Measurements from ENCODE around the gene TOPORS.

TOPORS gene

DNA sequence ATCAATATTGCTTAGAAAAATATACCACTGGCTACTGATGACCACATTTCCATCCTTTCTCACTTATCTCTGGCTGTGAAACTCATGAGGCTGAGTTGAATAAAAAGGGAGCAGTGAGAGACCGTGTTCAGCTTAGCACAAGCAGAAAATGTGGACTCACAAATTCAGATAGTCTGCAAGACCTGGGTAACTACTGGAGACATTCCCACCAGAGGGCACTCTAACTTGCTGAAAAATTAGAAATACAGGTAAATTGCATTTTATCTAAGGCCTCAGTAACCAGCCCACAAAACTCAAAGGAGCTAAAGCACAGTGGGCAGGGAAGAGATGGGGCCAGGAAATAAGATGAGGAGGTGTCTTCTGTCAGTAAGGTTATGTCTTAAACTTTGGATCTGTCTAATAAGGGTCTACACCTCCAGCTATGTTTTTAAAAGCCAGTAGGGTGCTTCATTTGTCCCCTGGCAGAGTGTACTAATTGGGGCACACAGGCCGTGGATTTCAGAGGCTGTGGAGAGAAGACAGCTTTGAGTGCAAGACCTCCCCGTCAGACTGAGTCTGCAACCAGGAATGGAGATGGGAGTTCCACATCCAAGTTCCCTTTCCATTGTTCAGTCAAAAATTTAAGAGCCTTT lies 29.2 kb upstream of the TOPORS start:
- peaks cover 13% of the 10 kb centered on the region; the same call in 1 of the 2 replicates for H3K27me3 ChIP-seq (ENCODE audit: control insufficient read depth, low read length)
- no peaks in the 10 kb centered on the region for H3K9me2 ChIP-seq (replicated peaks; ENCODE audit: control insufficient read depth, low read length)
- no peaks in the 10 kb centered on the region for H4K20me1 ChIP-seq (ENCODE audit: control insufficient read depth, insufficient read depth, low read depth, low read length)
- no peaks in the 10 kb centered on the region for H3F3A ChIP-seq (ENCODE audit: control insufficient read depth, insufficient read depth)
- H3K4me3 ChIP-seq (ENCODE audit: low read length): no peak overlapping the region
- TF ChIP-seq, protein P1, sequence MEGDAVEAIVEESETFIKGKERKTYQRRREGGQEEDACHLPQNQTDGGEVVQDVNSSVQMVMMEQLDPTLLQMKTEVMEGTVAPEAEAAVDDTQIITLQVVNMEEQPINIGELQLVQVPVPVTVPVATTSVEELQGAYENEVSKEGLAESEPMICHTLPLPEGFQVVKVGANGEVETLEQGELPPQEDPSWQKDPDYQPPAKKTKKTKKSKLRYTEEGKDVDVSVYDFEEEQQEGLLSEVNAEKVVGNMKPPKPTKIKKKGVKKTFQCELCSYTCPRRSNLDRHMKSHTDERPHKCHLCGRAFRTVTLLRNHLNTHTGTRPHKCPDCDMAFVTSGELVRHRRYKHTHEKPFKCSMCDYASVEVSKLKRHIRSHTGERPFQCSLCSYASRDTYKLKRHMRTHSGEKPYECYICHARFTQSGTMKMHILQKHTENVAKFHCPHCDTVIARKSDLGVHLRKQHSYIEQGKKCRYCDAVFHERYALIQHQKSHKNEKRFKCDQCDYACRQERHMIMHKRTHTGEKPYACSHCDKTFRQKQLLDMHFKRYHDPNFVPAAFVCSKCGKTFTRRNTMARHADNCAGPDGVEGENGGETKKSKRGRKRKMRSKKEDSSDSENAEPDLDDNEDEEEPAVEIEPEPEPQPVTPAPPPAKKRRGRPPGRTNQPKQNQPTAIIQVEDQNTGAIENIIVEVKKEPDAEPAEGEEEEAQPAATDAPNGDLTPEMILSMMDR (IDR thresholded peaks at IDR 0.05; ENCODE audit: low read depth, low read length, poor library complexity, severe bottlenecking): peak; percentile 62
- TF ChIP-seq EZH2phosphoT487 (IDR thresholded peaks at IDR 0.05; ENCODE audit: borderline replicate concordance, low read length): no peak
- H3K27ac ChIP-seq (ENCODE audit: low read depth, low read length): no peak overlapping the region
- no peak overlapping the region for H3K4me2 ChIP-seq (ENCODE audit: low read length)
- no peaks in the 10 kb centered on the region for H3K9me3 ChIP-seq (ENCODE audit: control insufficient read depth, insufficient read depth, low read length)
- peaks cover 9% of the 10 kb centered on the region for H3K4me1 ChIP-seq (ENCODE audit: control insufficient read depth, low read length)
- H3K79me2 ChIP-seq (ENCODE audit: control insufficient read depth, low read length): no peaks in the 10 kb centered on the region
- H3K36me3 ChIP-seq (ENCODE audit: control insufficient read depth, low read length): no peaks in the 10 kb centered on the region

DNA sequence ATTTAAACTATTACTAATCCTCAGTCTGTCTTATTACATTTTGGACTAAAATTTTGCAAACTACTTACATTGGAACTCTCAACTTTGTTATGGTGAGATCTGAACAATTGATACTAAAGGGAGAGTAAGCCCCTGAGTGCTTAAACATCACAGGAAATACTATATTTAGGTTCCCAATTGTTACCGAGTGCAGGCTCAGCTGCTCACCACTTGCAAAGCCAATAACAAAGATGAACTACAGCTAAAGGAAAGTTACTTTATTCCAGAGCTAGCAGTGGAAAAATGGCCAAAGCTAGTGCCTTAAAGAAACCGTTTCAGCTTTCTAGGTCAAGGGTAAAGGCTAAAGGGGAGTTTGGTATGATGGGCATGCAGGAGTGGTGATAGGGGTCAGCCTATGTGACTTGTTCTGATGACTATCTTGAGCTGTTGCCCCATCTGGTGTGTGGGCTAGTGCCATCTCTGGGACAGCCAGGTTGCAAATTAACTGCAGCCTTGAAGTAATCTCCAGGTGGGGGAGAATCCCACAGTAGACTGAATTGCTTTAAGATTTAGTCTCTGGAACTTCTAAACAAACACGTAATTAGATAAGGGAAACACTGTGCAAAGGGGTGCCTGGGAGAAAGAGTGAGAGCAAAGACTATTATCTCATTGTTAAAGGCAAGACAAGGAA lies 28.4 kb upstream of the TOPORS start:
- no peaks in the 10 kb centered on the region for H3K9me3 ChIP-seq (ENCODE audit: control insufficient read depth, insufficient read depth, low read length)
- H3K4me2 ChIP-seq (ENCODE audit: low read length): peak overlapping the region; percentile 18; the same call in 1 of the 2 replicates

DNA sequence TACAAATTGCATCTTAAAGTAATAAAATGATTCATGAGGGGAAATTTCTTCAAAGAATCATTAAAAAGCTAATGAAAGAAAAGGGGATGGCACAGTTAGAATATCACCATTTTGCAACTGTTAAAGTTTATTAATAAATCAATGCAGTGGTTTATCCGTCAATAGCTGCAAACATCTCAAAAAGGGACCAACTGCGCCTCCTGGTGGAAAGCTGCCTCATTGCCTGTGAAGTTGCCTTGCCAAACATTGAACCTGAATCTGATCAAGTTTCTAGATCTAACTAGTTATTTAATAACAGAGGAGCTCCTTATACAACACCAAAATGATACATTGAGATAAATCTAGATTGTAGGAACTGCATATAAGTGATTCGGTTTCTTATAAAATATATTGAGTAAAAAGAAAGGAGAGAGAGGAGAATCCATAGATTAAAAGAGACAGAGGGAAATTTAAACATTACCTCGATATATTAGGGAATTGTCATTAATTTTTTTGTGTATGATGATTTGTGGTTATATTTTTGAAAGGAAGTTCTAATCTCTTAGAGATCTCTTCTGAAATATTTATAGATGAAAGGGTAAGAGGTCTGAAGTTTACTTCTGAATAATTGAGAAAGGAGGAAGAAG lies 27.4 kb upstream of the TOPORS start:
- Histone ChIP-seq H3K4me2 (ENCODE audit: low read length) (no peak overlapping the region), H3K79me2 (ENCODE audit: control insufficient read depth, low read length) (no peaks in the 10 kb centered on the region), H4K20me1 (ENCODE audit: control insufficient read depth, insufficient read depth, low read depth, low read length) (no peaks in the 10 kb centered on the region), H3K27me3 (ENCODE audit: control insufficient read depth, low read length) (peaks cover 8% of the 10 kb centered on the region; the same call in 1 of the 2 replicates), H3K9me3 (ENCODE audit: control insufficient read depth, insufficient read depth, low read length) (no peaks in the 10 kb centered on the region), H3K4me3 (ENCODE audit: low read length) (no peak overlapping the region), H3K4me1 (ENCODE audit: control insufficient read depth, low read length) (peaks cover 9% of the 10 kb centered on the region), H3K36me3 (ENCODE audit: control insufficient read depth, low read length) (no peaks in the 10 kb centered on the region), H3K27ac (ENCODE audit: low read depth, low read length) (no peak overlapping the region), H3F3A (ENCODE audit: control insufficient read depth, insufficient read depth) (no peaks in the 10 kb centered on the region), H3K9me2 (replicated peaks; ENCODE audit: control insufficient read depth, low read length) (no peaks in the 10 kb centered on the region)
- no peak for TF ChIP-seq EZH2phosphoT487 (IDR thresholded peaks at IDR 0.05; ENCODE audit: borderline replicate concordance, low read length)
- TF ChIP-seq, protein P1 (IDR thresholded peaks at IDR 0.05; ENCODE audit: low read depth, low read length, poor library complexity, severe bottlenecking): peak; percentile 85

More for the DNA sequence above, 28.4 kb upstream of the TOPORS start:
- Histone ChIP-seq H3K79me2 (ENCODE audit: control insufficient read depth, low read length) (no peaks in the 10 kb centered on the region), H3K27me3 (ENCODE audit: control insufficient read depth, low read length) (peaks cover 12% of the 10 kb centered on the region; the same call in 1 of the 2 replicates), H3K4me1 (ENCODE audit: control insufficient read depth, low read length) (peaks cover 9% of the 10 kb centered on the region), H3K36me3 (ENCODE audit: control insufficient read depth, low read length) (no peaks in the 10 kb centered on the region), H3K9me2 (replicated peaks; ENCODE audit: control insufficient read depth, low read length) (no peaks in the 10 kb centered on the region), H3K27ac (ENCODE audit: low read depth, low read length) (no peak overlapping the region), H3K4me3 (ENCODE audit: low read length) (no peak overlapping the region), H3F3A (ENCODE audit: control insufficient read depth, insufficient read depth) (no peaks in the 10 kb centered on the region), H4K20me1 (ENCODE audit: control insufficient read depth, insufficient read depth, low read depth, low read length) (no peaks in the 10 kb centered on the region)
- no peak for TF ChIP-seq EZH2phosphoT487 (IDR thresholded peaks at IDR 0.05; ENCODE audit: borderline replicate concordance, low read length)
- TF ChIP-seq, protein P1 (IDR thresholded peaks at IDR 0.05; ENCODE audit: low read depth, low read length, poor library complexity, severe bottlenecking): no peak
